ENCODE measurements around the gene EFS.
A peak's percentile ranks its signal among the peaks of the same experiment; 100 is the strongest.

Gene EFS, protein sequence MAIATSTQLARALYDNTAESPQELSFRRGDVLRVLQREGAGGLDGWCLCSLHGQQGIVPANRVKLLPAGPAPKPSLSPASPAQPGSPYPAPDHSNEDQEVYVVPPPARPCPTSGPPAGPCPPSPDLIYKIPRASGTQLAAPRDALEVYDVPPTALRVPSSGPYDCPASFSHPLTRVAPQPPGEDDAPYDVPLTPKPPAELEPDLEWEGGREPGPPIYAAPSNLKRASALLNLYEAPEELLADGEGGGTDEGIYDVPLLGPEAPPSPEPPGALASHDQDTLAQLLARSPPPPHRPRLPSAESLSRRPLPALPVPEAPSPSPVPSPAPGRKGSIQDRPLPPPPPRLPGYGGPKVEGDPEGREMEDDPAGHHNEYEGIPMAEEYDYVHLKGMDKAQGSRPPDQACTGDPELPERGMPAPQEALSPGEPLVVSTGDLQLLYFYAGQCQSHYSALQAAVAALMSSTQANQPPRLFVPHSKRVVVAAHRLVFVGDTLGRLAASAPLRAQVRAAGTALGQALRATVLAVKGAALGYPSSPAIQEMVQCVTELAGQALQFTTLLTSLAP

DNA sequence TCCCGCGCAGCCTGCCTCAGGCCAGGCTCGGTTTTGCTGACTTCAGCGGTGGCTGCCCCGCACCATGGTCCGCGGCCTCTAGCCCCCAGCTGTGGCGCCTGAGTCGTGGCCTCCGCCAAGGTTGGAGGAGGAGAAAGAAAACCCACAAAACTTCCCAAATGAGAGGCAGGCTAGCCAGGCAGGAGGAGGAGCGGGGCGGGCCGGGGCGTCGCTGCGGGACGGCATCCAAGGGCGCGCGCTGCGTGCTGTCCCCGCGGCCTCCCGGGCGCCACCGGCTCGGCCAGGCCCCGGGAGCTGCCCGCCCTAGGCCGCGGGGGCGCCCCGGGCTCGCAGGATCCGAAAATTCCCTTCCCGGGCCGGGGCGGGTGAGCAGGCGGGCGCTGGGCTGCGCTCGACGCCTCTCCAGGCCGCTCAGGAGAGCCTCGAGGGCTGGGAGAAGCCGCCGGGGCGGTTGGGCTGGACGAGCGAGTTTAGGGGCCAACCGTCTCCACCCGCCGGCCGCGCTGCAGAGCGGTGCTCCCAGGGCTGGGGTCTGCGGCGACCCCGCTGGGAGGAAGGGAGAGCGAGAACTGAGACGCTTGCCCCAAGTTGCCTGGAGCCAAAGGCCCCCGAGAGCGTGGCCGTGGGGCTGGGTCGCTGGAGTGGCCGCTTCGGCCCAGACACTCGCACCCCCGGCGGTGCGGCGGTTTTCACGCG lies at the start of gene EFS:
Gene EFS, minus strand, starts transcription at position 137 of the 696 bp plus-strand sequence. CDS start 147 bp downstream, outside the sequence.
- peak within 1 kb of the TSS; percentile 82 for H3K4me3 ChIP-seq (ENCODE audit: low read depth, low read length)
- peak within 1 kb of the TSS; percentile 73 for H3K9ac ChIP-seq (ENCODE audit: low read depth, low read length)

DNA sequence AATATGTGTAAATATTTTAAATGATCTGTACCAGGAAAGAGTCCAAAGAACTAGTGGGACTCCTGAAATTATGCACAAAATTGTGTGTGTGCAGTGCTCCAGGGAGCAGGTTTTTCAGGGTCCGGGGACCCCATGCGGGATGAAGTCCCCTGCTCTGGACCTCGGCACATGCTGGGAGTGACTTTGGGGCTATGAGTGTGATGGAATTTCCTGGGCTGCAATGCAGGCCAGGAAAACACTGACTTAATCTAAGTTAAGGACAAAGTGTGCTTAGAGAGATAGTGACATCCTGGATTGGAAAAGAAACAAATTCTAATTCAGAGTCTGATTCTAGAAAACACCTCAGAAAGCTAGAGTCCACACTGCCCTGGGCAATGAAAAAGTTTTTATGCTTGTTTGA lies 49.3 kb upstream of the EFS start:
- Histone ChIP-seq H3K27me3 (ENCODE audit: control insufficient read depth, insufficient read depth, low read length) (no peaks in the 10 kb centered on the region), H3K36me3 (ENCODE audit: control insufficient read depth, insufficient read depth, low read length) (no peaks in the 10 kb centered on the region), H3K9ac (ENCODE audit: low read depth, low read length) (no peak overlapping the region), H3K27ac (ENCODE audit: low read depth, low read length) (no peak overlapping the region), H3K4me3 (ENCODE audit: low read depth, low read length) (no peak overlapping the region), H3K4me1 (ENCODE audit: control insufficient read depth, insufficient read depth, low read length) (no peaks in the 10 kb centered on the region), H3K9me3 (ENCODE audit: control insufficient read depth, insufficient read depth, low read length) (no peaks in the 10 kb centered on the region)

More for the DNA sequence above, at the start of gene EFS:
- H3K27me3 ChIP-seq (ENCODE audit: control insufficient read depth, insufficient read depth, low read length) = peaks cover 17% of the 10 kb centered on the region
- peaks cover 10% of the 10 kb centered on the region; the same call in 1 of the 2 replicates for H3K36me3 ChIP-seq (ENCODE audit: control insufficient read depth, insufficient read depth, low read length)
- peaks cover 25% of the 10 kb centered on the region for H3K4me1 ChIP-seq (ENCODE audit: control insufficient read depth, insufficient read depth, low read length)
- no peaks in the 10 kb centered on the region for H3K9me3 ChIP-seq (ENCODE audit: control insufficient read depth, insufficient read depth, low read length)
- H3K27ac ChIP-seq (ENCODE audit: low read depth, low read length) = peak within 1 kb of the TSS; percentile 83

DNA sequence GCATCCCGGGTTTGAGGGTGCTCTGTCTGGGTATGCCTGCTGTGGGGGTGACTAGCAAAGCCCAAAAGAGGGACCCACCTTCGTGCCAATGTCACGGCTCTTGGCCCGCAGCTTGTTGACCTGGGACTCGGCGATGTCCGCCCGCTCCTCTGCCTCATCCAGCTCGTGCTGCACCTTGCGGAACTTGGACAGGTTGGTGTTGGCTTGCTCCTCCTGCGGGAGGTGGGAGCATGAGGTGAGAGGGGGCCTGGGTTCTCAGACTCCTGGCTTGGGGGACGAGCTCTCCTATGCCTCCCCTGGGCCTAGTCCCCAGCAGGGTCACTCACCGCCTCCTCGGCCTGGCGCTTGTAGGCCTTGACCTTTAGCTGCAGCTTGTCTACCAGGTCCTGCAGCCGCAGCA lies 48.7 kb upstream of the EFS start:
- H3K4me3 ChIP-seq (ENCODE audit: low read depth, low read length) = no peak overlapping the region
- H3K27ac ChIP-seq (ENCODE audit: low read depth, low read length) = no peak overlapping the region
- no peaks in the 10 kb centered on the region for H3K4me1 ChIP-seq (ENCODE audit: control insufficient read depth, insufficient read depth, low read length)
- H3K9ac ChIP-seq (ENCODE audit: low read depth, low read length) = no peak overlapping the region
- H3K27me3 ChIP-seq (ENCODE audit: control insufficient read depth, insufficient read depth, low read length) = no peaks in the 10 kb centered on the region
- no peaks in the 10 kb centered on the region for H3K36me3 ChIP-seq (ENCODE audit: control insufficient read depth, insufficient read depth, low read length)
- H3K9me3 ChIP-seq (ENCODE audit: control insufficient read depth, insufficient read depth, low read length) = no peaks in the 10 kb centered on the region

DNA sequence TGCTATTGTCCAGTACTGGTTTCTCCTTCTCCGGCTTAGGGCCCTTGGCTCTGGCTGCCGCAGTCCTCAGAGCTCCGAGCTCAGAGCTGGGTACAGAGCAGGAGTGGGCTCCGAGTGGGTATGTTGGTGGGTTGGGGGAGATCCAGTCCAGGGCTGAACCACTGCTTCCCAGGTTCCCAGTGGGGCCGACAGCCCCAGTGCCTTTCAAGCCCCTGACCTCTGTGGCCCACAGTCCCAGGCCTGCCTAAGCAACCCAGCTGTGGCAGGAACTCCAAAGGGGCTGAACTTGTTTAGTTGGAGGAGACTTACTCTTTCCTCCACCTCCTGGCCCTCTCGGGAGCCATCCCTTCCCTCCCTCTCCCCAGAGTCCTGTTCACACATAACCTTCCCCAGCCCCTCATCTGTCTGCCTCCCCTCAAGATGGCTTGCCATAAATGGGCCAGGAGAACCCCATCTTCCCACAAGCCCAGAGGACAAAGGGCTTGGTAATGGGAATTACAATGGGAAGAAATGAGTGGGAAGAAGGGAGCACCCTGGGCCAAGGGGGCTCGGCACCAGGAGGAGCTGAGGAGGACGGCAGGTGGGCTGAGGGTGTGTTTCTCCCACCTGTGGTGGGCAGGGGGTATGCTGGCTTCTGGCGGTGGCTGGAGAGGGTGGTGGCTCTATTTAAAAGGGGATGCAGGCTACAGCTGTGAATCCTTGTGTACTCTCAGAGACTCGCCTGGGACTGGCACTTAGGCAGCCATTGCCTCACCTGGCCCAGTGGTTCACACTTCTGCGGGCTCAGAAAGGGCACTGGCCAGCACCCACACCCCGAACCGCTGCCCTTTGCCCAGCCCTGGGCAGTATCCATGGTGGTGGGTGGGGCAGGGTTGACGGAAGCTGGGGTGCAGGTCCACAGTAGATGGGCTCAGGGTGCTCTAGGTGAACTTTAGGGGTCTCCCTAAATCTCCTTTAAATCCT lies 46.9 kb upstream of the EFS start:
- Histone ChIP-seq H3K4me1 (ENCODE audit: control insufficient read depth, insufficient read depth, low read length) (no peaks in the 10 kb centered on the region), H3K27ac (ENCODE audit: low read depth, low read length) (no peak overlapping the region), H3K9me3 (ENCODE audit: control insufficient read depth, insufficient read depth, low read length) (no peaks in the 10 kb centered on the region), H3K9ac (ENCODE audit: low read depth, low read length) (no peak overlapping the region), H3K36me3 (ENCODE audit: control insufficient read depth, insufficient read depth, low read length) (no peaks in the 10 kb centered on the region), H3K27me3 (ENCODE audit: control insufficient read depth, insufficient read depth, low read length) (no peaks in the 10 kb centered on the region), H3K4me3 (ENCODE audit: low read depth, low read length) (no peak overlapping the region)

DNA sequence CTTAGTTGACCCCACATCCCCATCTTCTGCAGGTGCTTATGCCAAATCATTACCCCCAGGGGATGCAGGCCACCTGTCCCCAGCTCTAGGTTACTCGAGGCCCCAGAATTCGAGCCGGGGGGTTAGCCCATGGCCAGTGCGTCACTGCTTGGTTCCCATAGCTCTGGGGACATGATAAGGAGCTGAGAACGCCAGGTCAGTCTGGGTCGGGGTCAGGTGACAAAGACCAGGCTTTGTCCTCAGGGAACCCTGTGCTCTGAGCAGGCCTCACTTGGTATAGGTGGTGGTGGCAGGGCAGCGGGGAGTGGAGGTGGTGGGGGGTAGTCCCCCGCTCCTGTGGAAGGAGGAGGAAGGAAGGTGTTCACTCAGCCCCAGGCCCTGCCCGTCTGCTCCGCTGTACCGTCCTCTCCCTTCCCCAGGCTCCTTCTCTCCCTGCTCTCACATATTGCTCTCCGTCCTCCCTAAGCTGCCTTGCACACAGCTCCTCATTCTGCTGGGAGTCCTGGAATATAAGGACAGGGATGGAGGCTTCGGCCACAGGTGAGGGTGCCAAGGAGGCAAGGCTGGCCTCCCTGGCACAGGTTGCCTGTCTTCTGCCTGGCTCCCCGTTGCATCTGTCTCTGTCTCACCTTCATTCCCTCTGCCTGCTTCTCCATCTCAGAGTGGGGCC lies 45.1 kb upstream of the EFS start:
- Histone ChIP-seq H3K27me3 (ENCODE audit: control insufficient read depth, insufficient read depth, low read length) (no peaks in the 10 kb centered on the region), H3K4me3 (ENCODE audit: low read depth, low read length) (no peak overlapping the region), H3K27ac (ENCODE audit: low read depth, low read length) (no peak overlapping the region), H3K9ac (ENCODE audit: low read depth, low read length) (no peak overlapping the region), H3K9me3 (ENCODE audit: control insufficient read depth, insufficient read depth, low read length) (no peaks in the 10 kb centered on the region), H3K36me3 (ENCODE audit: control insufficient read depth, insufficient read depth, low read length) (no peaks in the 10 kb centered on the region), H3K4me1 (ENCODE audit: control insufficient read depth, insufficient read depth, low read length) (no peaks in the 10 kb centered on the region)

DNA sequence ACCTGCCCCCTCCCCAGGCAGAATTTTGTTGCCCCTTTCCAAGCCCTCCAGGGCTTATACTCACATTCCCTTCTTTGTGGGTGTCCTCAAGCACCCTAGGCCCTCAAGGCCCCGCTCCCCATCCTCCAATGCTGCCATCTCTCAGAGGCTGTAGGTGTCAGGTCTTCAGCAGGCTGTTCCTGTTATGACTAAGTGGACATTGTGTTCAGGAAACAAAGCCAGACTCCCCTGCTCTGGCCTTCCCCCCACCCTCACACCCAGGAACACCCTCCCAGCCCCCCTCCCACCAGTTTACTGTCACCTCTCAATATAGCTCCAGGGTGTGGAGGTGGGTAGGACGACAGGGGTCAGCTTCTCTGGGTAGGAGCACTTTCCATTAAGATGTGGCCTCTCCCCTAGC lies 44.5 kb upstream of the EFS start:
- H3K9me3 ChIP-seq (ENCODE audit: control insufficient read depth, insufficient read depth, low read length) = no peaks in the 10 kb centered on the region
- no peaks in the 10 kb centered on the region for H3K27me3 ChIP-seq (ENCODE audit: control insufficient read depth, insufficient read depth, low read length)
- no peaks in the 10 kb centered on the region for H3K36me3 ChIP-seq (ENCODE audit: control insufficient read depth, insufficient read depth, low read length)
- H3K27ac ChIP-seq (ENCODE audit: low read depth, low read length) = no peak overlapping the region
- H3K9ac ChIP-seq (ENCODE audit: low read depth, low read length) = no peak overlapping the region
- no peaks in the 10 kb centered on the region for H3K4me1 ChIP-seq (ENCODE audit: control insufficient read depth, insufficient read depth, low read length)
- H3K4me3 ChIP-seq (ENCODE audit: low read depth, low read length) = no peak overlapping the region

DNA sequence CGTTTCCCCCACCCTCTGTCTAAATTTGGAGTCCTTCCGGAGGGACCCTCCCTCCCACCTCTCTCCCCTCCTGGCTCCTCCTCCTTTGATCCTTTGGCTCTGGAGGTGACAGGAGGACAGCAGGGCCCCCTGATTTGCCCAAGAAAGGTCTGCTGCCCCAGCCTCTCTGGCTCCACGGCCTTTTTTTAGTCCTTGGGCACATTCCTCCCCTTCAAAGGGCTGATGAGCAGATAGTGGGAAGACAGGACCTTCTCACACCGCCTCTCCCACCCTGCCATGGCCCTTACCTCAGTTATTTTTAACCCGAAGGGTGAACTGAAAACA lies 43.3 kb upstream of the EFS start:
- Histone ChIP-seq H3K36me3 (ENCODE audit: control insufficient read depth, insufficient read depth, low read length) (no peaks in the 10 kb centered on the region), H3K27me3 (ENCODE audit: control insufficient read depth, insufficient read depth, low read length) (peaks cover 2% of the 10 kb centered on the region; the same call in 1 of the 2 replicates), H3K9me3 (ENCODE audit: control insufficient read depth, insufficient read depth, low read length) (no peaks in the 10 kb centered on the region), H3K4me3 (ENCODE audit: low read depth, low read length) (no peak overlapping the region), H3K4me1 (ENCODE audit: control insufficient read depth, insufficient read depth, low read length) (no peaks in the 10 kb centered on the region), H3K27ac (ENCODE audit: low read depth, low read length) (no peak overlapping the region), H3K9ac (ENCODE audit: low read depth, low read length) (no peak overlapping the region)

DNA sequence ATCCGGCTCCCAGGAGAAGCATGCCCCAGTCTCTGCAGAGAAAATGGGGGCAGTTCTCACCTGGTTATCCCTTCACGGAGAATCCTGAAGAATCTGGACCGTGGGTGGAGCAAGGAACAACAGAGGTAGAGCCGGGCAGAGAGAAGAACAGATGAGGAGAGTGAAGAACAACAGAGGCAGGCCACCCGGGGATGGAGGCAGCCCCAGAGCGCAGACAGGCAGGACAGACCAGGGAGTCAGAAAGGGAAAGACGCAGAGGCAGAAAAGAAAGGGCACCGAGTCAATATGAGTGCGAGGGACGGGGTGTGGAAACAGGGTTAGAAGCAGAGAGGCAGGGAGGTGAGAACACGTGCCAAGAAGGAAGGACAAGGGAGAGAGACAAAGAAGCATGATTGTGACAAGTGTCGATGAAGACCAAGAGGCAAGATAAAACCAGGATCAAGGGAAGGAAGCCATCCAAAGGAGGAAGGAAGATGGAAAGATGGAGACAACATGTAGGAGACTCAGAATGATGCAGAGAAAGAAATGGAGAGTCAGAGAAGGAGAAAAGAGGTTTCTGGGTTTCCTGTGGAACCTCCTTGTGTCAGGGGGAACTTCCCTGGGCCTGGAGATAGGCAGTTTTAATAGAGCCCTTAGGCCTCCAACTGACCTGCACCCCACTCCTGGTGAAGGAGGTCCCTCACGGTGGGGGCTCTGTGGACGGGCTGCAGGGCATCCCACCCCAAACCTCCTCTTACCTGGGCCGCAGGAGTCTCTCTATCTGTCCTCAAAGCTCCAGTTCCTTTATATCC lies 42.7 kb upstream of the EFS start, which contains the start of gene MYH6:
Gene MYH6, minus strand, starts transcription at position 758 of the 791 bp plus-strand sequence. CDS start 1,050 bp downstream, outside the sequence.
- no peak within 1 kb of the TSS for H3K4me3 ChIP-seq (ENCODE audit: low read depth, low read length)
- no peak within 1 kb of the TSS for H3K9ac ChIP-seq (ENCODE audit: low read depth, low read length)
- no peaks in the 10 kb centered on the region for H3K9me3 ChIP-seq (ENCODE audit: control insufficient read depth, insufficient read depth, low read length)
- H3K4me1 ChIP-seq (ENCODE audit: control insufficient read depth, insufficient read depth, low read length) = no peaks in the 10 kb centered on the region
- no peak within 1 kb of the TSS for H3K27ac ChIP-seq (ENCODE audit: low read depth, low read length)
- peaks cover 5% of the 10 kb centered on the region; the same call in 1 of the 2 replicates for H3K27me3 ChIP-seq (ENCODE audit: control insufficient read depth, insufficient read depth, low read length)
- H3K36me3 ChIP-seq (ENCODE audit: control insufficient read depth, insufficient read depth, low read length) = no peaks in the 10 kb centered on the region

DNA sequence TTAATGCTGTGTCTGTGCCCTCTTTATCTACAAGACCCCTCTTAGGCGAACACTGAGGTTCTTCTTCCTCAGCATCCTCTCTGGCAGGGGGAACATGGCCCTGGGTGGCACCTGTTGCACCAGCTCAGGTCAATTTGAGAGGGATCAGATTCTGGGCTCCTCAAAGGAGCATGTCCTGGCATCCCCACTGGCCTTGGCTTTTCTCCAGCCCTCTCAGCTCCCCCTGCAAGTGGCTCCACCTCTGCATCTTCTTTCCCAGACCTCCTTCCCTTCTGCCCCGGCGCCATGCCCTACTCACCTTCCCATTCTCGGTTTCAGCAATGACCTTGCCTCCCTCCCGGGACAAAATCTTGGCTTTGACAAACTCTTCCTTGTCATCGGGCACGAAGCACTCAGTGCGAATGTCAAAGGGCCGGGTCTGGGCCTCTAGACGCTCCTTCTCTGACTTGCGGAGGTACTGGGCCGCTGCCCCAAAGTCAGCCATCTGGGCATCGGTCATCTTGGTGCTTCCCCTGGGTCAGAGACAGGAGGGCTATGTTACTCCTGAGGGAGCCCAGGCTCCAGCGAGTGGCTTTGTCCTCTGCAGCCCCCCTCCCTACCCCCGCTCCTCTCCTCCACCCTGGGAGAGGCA lies 41.9 kb upstream of the EFS start:
- Histone ChIP-seq H3K27ac (ENCODE audit: low read depth, low read length) (no peak overlapping the region), H3K4me3 (ENCODE audit: low read depth, low read length) (no peak overlapping the region), H3K4me1 (ENCODE audit: control insufficient read depth, insufficient read depth, low read length) (no peaks in the 10 kb centered on the region), H3K36me3 (ENCODE audit: control insufficient read depth, insufficient read depth, low read length) (no peaks in the 10 kb centered on the region), H3K9me3 (ENCODE audit: control insufficient read depth, insufficient read depth, low read length) (no peaks in the 10 kb centered on the region), H3K9ac (ENCODE audit: low read depth, low read length) (no peak overlapping the region), H3K27me3 (ENCODE audit: control insufficient read depth, insufficient read depth, low read length) (peaks cover 5% of the 10 kb centered on the region; the same call in 1 of the 2 replicates)
